GM12873 (cell line): Measurements from ENCODE around the gene TAOK3.

Experiments used
- TF ChIP-seq, protein P1 (sequence below): IDR thresholded peaks from 2 replicates; pipeline ENCODE4 v1.5.1; 2012; ENCODE audit warnings: low read depth, mild to moderate bottlenecking, moderate library complexity, low read length, control low read depth; ENCODE audit not compliant: insufficient read depth; ENCODE audit errors: missing control alignments

The TAOK3 gene

DNA sequence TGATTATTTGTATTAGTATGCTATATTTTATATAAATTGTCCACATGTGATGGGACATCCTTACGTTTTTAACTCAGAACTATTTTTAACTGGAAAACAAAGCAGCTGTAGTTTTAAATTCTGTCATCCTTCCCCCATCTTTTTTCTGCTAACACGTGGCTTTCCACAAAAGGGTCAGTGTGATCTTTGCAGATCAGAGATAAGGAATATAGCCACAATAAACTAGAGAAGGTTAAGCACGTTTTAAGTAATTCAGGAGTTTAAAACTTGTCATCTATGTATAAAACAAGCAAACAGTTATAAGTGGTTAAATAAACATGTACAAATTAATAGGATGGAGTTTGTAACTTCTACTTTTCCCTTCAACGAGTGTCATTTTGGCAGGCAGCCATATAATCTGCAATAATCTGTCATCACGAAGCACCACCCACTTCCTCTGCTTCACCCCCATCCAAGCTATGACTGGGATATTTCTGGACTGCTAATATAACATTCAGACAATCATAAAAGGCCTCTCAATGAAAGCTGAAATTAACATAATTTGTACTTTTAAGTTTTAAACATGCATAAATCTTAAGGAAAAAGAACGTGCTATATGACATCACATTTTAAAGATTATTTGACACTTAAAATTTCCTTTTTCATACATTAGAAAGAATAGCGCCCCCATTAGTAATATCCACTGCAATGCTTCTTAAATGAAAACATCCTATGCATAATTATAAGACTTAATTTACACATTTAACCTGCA, 15.3 kb downstream of the TAOK3 start:
- TF ChIP-seq, protein P1, sequence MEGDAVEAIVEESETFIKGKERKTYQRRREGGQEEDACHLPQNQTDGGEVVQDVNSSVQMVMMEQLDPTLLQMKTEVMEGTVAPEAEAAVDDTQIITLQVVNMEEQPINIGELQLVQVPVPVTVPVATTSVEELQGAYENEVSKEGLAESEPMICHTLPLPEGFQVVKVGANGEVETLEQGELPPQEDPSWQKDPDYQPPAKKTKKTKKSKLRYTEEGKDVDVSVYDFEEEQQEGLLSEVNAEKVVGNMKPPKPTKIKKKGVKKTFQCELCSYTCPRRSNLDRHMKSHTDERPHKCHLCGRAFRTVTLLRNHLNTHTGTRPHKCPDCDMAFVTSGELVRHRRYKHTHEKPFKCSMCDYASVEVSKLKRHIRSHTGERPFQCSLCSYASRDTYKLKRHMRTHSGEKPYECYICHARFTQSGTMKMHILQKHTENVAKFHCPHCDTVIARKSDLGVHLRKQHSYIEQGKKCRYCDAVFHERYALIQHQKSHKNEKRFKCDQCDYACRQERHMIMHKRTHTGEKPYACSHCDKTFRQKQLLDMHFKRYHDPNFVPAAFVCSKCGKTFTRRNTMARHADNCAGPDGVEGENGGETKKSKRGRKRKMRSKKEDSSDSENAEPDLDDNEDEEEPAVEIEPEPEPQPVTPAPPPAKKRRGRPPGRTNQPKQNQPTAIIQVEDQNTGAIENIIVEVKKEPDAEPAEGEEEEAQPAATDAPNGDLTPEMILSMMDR = peak; percentile 41

DNA sequence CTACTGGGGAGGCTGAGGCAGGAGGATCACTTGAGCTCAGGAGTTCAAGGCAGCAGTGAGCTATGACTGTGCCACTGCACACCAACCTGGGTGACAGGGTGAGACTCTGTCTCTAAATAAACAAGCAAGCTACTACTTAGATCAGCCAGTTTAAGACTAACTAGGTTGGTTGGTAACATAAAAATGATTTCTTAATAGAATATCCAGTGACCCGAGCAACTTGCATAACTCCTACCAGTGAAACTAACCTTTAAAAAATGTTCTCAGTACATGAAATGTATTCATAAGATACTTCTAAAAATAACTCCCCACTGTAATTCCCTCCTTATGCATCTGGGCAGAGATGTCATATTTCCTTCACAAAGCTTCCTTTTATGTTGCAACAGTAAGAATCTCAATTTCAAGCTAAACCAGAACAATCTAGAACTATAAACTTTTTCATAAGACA, 15.9 kb downstream of the TAOK3 start:
- TF ChIP-seq, protein P1 = no peak

DNA sequence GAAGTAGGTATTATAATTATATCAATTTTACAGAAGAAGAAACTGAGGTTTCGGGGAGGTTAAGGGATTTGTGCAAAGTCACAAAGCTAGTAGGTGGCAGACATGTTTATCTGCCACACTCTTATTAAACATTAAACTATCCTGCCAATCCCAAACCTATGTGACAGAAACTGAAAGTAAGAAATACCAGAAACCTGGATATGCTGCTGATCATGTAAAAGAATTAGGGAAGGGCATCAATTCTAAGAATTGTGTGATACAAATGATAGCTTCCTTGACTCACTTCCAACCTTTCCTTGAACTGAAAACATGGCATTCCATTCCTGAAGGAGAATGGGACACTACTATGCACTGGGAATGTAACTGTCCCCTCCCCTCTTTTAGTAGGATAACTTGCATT, 16.9 kb downstream of the TAOK3 start:
- TF ChIP-seq, protein P1 = no peak

DNA sequence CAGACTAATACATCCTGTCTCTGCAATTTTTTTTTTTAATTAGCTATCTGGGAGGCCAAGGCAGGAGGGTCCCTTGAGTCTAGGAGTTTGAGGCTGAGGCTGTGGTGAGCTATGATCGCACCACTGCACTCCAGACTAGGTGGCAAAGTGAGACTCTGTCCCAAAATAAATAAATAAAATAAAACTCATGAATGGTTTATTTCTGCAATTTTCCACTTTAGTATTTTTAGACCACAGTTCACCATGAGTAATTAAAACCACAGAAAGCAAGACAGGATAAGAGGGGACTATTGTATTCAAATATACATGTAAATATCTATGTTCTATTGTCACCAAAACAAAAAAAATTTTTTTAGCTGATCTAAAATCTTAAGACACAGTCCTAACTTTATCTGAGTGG, 17.8 kb downstream of the TAOK3 start:
- TF ChIP-seq, protein P1 = no peak

DNA sequence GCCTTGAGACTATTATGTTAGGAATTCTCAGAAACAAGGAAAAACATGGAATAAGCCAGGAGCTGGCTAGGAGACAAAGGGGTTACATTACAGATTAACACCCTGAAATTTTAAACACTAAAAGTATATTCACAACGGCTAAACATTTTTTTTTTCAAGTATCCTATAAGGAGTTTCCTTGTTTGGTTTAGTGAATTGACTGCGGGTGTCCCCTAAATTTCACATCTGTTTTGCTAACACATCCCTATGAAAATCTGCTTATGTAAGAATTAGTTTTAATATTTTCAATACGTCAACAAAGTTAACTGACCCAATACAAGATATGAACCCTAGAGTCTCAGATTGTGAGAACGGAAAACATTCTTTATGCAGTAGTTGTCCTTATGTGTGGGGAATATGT, 19.0 kb downstream of the TAOK3 start:
- TF ChIP-seq, protein P1 = no peak

DNA sequence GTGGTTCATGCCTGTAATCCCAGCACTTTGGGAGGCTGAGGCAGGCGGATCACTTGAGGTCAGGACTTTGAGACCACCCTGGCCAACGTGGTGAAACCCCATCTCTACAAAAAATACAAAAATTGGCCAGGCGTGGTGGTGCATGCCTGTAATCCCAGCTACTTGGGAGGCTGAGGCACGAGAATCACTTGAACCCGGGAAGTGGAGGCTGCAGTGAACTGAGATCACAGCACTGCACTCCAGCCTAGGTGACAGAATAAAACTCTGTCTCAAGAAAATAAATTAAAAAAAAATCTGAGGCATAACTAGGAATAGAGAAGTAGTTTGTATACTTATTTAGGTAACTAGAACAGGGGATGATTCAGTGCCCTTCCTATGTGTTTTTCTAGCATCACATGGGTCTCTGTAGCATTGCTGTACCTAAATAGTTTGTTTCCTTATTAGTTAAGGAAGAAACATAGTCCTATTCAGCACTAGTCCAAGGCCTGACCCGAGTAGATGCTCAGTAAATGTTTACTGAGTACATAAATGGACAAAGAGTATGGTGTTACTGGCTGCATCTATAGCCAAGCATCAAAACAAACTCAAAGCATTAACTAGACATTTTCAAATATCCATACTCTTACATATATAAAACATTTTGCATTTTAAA, 21.7 kb downstream of the TAOK3 start:
- TF ChIP-seq, protein P1 = no peak

DNA sequence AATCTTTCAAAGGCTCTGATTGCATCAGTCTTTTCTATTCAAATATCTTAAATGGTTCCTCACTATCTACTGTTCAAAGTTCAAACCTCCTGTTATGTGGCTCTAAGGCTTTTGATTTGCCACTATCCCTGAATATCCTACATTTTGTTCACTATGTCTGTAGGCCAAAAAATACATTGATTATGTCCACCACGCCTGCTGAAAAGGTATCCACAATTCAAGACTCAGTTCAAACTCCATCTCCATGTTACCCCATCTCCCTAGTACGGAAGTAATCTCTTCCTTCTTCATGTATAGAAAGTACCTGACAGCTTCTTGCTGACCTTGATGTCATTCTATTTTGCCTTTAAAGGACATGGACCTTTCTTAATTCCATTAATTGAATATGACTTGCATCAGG, 24.8 kb downstream of the TAOK3 start:
- TF ChIP-seq, protein P1 = no peak
